NOMO-1 treated with DMSO at 0.1 percent for 48 hours (cell line): ENCODE results near the gene PLCXD3.
"Not testable (repeated sequence)": the region's sequence is repeated elsewhere in the genome, so short reads cannot be mapped to it uniquely, and the experiment has no call there.

Experiments used
- DNase-seq: peaks from one replicate; lab custom pipeline; 2025; ENCODE audit not compliant: unreplicated experiment; lab: John Stamatoyannopoulos, UW

Gene PLCXD3

GRCh38 chr5:41493490-41494126, 16.8 kb downstream of the PLCXD3 start:
- not testable (repeated sequence) for DNase-seq

GRCh38 chr5:41485533-41485932, 24.9 kb downstream of the PLCXD3 start:
- no peak for DNase-seq

- DNase-seq = no peak
These were observed 27.7 kb downstream of the PLCXD3 start for GRCh38 chr5:41482715-41483114.

- no peak for DNase-seq
These were observed 28.2 kb downstream of the PLCXD3 start for GRCh38 chr5:41482173-41482572.

- not testable (repeated sequence) for DNase-seq
These were observed 38.7 kb downstream of the PLCXD3 start for GRCh38 chr5:41471571-41472208.

- no peak for DNase-seq
These were observed 44.8 kb downstream of the PLCXD3 start for GRCh38 chr5:41465493-41466171.

GRCh38 chr5:41459557-41459956, 50.8 kb downstream of the PLCXD3 start:
- DNase-seq = no peak

GRCh38 chr5:41457094-41457493, 53.3 kb downstream of the PLCXD3 start:
- DNase-seq = no peak

- DNase-seq = no peak
These were observed 57.9 kb downstream of the PLCXD3 start for GRCh38 chr5:41452506-41452905.

- no peak for DNase-seq
These were observed 62.5 kb downstream of the PLCXD3 start for GRCh38 chr5:41447650-41448510.

GRCh38 chr5:41445937-41446563, 64.4 kb downstream of the PLCXD3 start:
- DNase-seq = no peak

- no peak for DNase-seq
These were observed 75.1 kb downstream of the PLCXD3 start for GRCh38 chr5:41435276-41435675.

- DNase-seq = no peak
These were observed 76.7 kb downstream of the PLCXD3 start for GRCh38 chr5:41433552-41434181.

- DNase-seq = no peak
These were observed 77.7 kb downstream of the PLCXD3 start for GRCh38 chr5:41432481-41433253.

- DNase-seq = no peak
These were observed 82.9 kb downstream of the PLCXD3 start for GRCh38 chr5:41427505-41427904.

GRCh38 chr5:41425736-41426135, 84.7 kb downstream of the PLCXD3 start:
- no peak for DNase-seq

- DNase-seq = no peak
These were observed 89.8 kb downstream of the PLCXD3 start for GRCh38 chr5:41420492-41421067.

GRCh38 chr5:41418220-41419031, 92.0 kb downstream of the PLCXD3 start:
- no peak for DNase-seq

GRCh38 chr5:41416336-41416735, 94.1 kb downstream of the PLCXD3 start:
- no peak for DNase-seq
